PC-9 (cell line): ENCODE data around the gene XPO1. TPM values are rescaled to one million over a fixed set of nuclear protein-coding genes. Genes with fewer than 3 reads are reported as not detected.
"Not testable (repeated sequence)": the region's sequence is repeated elsewhere in the genome, so short reads cannot be mapped to it uniquely, and the experiment has no call there.

Experiments used
- BruUV-seq: library from RNA; stranded (reverse); fragments of 400-500 nt; replicated peaks from 2 replicates; lab custom pipeline; 2021; lab: Mats Ljungman, UMichigan
- CTCF ChIA-PET: fragments of 300-600 bp; sonication (Branson Sonifier 250); formaldehyde crosslinking; loops from one replicate; lab custom pipeline; 2022; ENCODE audit warnings: antibody characterized with exemption; lab: Charles Lee
- POLR2A ChIA-PET: fragments of 300-600 bp; sonication (Branson Sonifier 250); formaldehyde crosslinking; loops from one replicate; lab custom pipeline; 2022; ENCODE audit warnings: antibody characterized with exemption; ENCODE audit not compliant: unreplicated experiment; lab: Charles Lee
- DNase-seq, 2 experiments: peaks; one replicate each; pipeline versions ENCODE4 v3.0.0 to v3.0.0-alpha.2; 2015 to 2022; ENCODE audit warnings: mixed read lengths in 1 of 2
- H2AFZ ChIP-seq: fragments of 200-600 bp; sonication (generic); 2 replicates; pipeline ENCODE4 v1.8.1; 2017; ENCODE audit warnings: antibody characterized with exemption
- H3F3A ChIP-seq: fragments of 200-600 bp; sonication (generic); 2 replicates; pipeline ENCODE4 v1.8.1; 2017; ENCODE audit warnings: antibody characterized with exemption, mild to moderate bottlenecking, low read depth; ENCODE audit not compliant: insufficient read depth
- H3K27ac ChIP-seq: fragments of 200-600 bp; sonication (generic); 2 replicates; pipeline ENCODE4 v1.6.1; 2016; ENCODE audit warnings: mixed run types
- H3K27me3 ChIP-seq: fragments of 200-600 bp; sonication (generic); 2 replicates; pipeline ENCODE4 v1.6.1; 2016; ENCODE audit warnings: low read depth, mixed run types; ENCODE audit not compliant: insufficient read depth
- H3K36me3 ChIP-seq: fragments of 200-600 bp; sonication (generic); 2 replicates; pipeline ENCODE4 v1.6.1; 2016; ENCODE audit warnings: low read depth, mixed run types
- H3K4me1 ChIP-seq: fragments of 200-600 bp; sonication (generic); replicated peaks from 2 replicates; pipeline ENCODE4 v1.6.1; 2016; ENCODE audit warnings: mixed run types; ENCODE audit not compliant: insufficient read depth
- H3K4me2 ChIP-seq: fragments of 200-600 bp; sonication (generic); 2 replicates; pipeline ENCODE4 v1.6.1; 2017; ENCODE audit warnings: mixed run types
- H3K4me3 ChIP-seq: fragments of 200-600 bp; sonication (generic); 2 replicates; pipeline ENCODE4 v1.6.1; 2016; ENCODE audit warnings: mixed run types
- H3K79me2 ChIP-seq: fragments of 200-600 bp; sonication (generic); 2 replicates; pipeline ENCODE4 v1.6.1; 2017; ENCODE audit warnings: low read depth, mixed run types
- H3K9me2 ChIP-seq: fragments of 200-600 bp; sonication (generic); 2 replicates; pipeline ENCODE4 v1.8.1; 2017; ENCODE audit warnings: mild to moderate bottlenecking; ENCODE audit not compliant: insufficient read depth
- H3K9me3 ChIP-seq: fragments of 200-600 bp; sonication (generic); 2 replicates; pipeline ENCODE4 v1.8.1; 2016; ENCODE audit warnings: low read depth; ENCODE audit not compliant: insufficient read depth
- H4K20me1 ChIP-seq: fragments of 200-600 bp; sonication (generic); 2 replicates; pipeline ENCODE4 v1.8.1; 2017; ENCODE audit not compliant: insufficient read depth
- CTCF ChIP-seq: fragments of 200-600 bp; sonication (generic); conservative IDR thresholded peaks from 2 replicates; pipeline ENCODE4 v1.6.1; 2017; ENCODE audit warnings: mixed run types, antibody characterized with exemption, mild to moderate bottlenecking, moderate library complexity
- EZH2 ChIP-seq: fragments of 200-600 bp; sonication (generic); IDR thresholded peaks from 2 replicates; pipeline ENCODE4 v1.8.0; 2017; ENCODE audit warnings: antibody characterized with exemption, low read depth
- intact Hi-C: fragments of 100-400 bp; cut with micrococcal nuclease; formaldehyde crosslinking; loops from one replicate; pipeline ENCODE4 v1.10.0; 2022; ENCODE audit not compliant: unreplicated experiment
- total RNA-seq: library from RNA; stranded (reverse); gene quantifications from 2 replicates; pipeline ENCODE4 v1.2.3, GENCODE V29; 2021

XPO1 gene
- total RNA-seq, 1 experiment from 2014 or later: 236 TPM

GRCh38 chr2:61448229-61448628 is 89.9 kb downstream of the XPO1 start:
- Histone ChIP-seq H3K9me3 (no peaks in the 10 kb centered on the region), H3K27me3 (no peaks in the 10 kb centered on the region), H3K4me3 (no peak overlapping the region), H3K9me2 (no peaks in the 10 kb centered on the region), H3K27ac (no peak overlapping the region), H3F3A (peaks cover 6% of the 10 kb centered on the region; the same call in 1 of the 2 replicates), H4K20me1 (peaks cover 77% of the 10 kb centered on the region), H3K79me2 (peaks cover 98% of the 10 kb centered on the region), H3K4me2 (no peak overlapping the region), H3K4me1 (no peaks in the 10 kb centered on the region), H2AFZ (no peak overlapping the region), H3K36me3 (0 out of 2 replicates have a peak, but pooled peaks cover 4% of the 10 kb centered on the region)
- ChIA-PET CTCF (no interaction called here), POLR2A (no interaction called here)
- DNase-seq: no peak
- no peak for TF ChIP-seq CTCF
- TF ChIP-seq EZH2: no peak
- no TSS peak for BruUV-seq
- intact Hi-C loops: no loop called here

GRCh38 chr2:61446971-61447370 is 91.2 kb downstream of the XPO1 start:
- H2AFZ ChIP-seq, H3K9me2 ChIP-seq, H3K9me3 ChIP-seq, H3K27ac ChIP-seq, intact Hi-C loops, DNase-seq, H3K4me2 ChIP-seq, POLR2A ChIA-PET, H3K4me1 ChIP-seq, BruUV-seq, H3K36me3 ChIP-seq, H3K27me3 ChIP-seq, H3K4me3 ChIP-seq: not testable (repeated sequence)
- Histone ChIP-seq H4K20me1 (peaks cover 82% of the 10 kb centered on the region), H3F3A (peaks cover 10% of the 10 kb centered on the region; the same call in 1 of the 2 replicates), H3K79me2 (peaks cover 98% of the 10 kb centered on the region)
- CTCF ChIA-PET: interaction anchor here (0.6 kb wide), 1 partner anchor 182 kb away, joined by 3 read pairs; no protein-coding TSS in a partner anchor

- Histone ChIP-seq H3K36me3 (0 out of 2 replicates have a peak, but pooled peaks cover 4% of the 10 kb centered on the region), H3K27ac (no peak overlapping the region), H3K4me2 (no peak overlapping the region), H3K4me1 (no peaks in the 10 kb centered on the region), H2AFZ (no peak overlapping the region), H3K79me2 (peaks cover 99% of the 10 kb centered on the region), H3K9me2 (no peaks in the 10 kb centered on the region), H3K27me3 (no peaks in the 10 kb centered on the region), H3F3A (peaks cover 10% of the 10 kb centered on the region; the same call in 1 of the 2 replicates), H3K4me3 (no peak overlapping the region), H3K9me3 (no peaks in the 10 kb centered on the region), H4K20me1 (peaks cover 92% of the 10 kb centered on the region)
- no peak for TF ChIP-seq EZH2
- TF ChIP-seq CTCF: no peak
- BruUV-seq: no TSS peak
- no peak for DNase-seq
- ChIA-PET CTCF (no interaction called here), POLR2A (no interaction called here)
- intact Hi-C loops: no loop called here
Measured at GRCh38 chr2:61443342-61444041, 94.7 kb downstream of the XPO1 start.
